NB4 (cell line): ENCODE measurements around the gene JAZF1.

ENCODE experiments used
- POLR2A ChIP-seq: IDR thresholded peaks from 2 replicates; pipeline ENCODE4 v1.6.1; 2011; ENCODE audit warnings: mild to moderate bottlenecking; ENCODE audit not compliant: insufficient read length; ENCODE audit errors: extremely low read depth
- TF ChIP-seq, protein P1 (sequence below): IDR thresholded peaks from one replicate; pipeline ENCODE4 v1.5.1; 2012; ENCODE audit warnings: low read depth, low read length
- TF ChIP-seq, protein P2 (sequence below): IDR thresholded peaks from 2 replicates; pipeline ENCODE4 v1.6.1; 2011; ENCODE audit warnings: low read depth, low read length

DNA sequence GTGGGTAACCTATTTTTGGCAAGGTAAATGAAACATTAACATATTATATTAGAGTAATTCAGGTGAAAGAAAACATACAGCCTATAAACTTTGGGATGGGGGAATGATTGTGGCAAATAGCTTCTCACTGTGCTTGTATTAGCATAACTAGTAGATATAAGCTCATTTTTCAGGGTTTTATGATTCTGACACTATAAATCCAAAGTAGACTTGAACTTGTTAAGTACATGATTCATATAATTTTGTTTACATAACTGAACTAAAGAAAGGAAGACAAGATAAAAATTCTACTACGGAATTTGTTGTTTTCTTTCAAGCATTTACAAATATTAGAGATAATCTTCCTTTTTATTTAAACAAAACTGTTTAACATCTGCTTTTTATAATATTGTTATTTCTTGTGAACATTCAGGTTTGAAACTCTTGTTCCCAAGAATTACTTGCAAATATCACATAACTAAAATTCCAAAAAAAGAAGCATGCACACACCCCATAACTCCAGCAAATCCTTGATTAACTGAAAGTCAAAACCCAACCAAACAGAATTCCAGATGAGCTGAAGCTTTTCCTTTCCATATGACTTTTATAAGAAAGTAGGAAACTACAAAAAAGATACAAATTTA, 142.3 kb downstream of the JAZF1 start:
- TF ChIP-seq, protein P1, sequence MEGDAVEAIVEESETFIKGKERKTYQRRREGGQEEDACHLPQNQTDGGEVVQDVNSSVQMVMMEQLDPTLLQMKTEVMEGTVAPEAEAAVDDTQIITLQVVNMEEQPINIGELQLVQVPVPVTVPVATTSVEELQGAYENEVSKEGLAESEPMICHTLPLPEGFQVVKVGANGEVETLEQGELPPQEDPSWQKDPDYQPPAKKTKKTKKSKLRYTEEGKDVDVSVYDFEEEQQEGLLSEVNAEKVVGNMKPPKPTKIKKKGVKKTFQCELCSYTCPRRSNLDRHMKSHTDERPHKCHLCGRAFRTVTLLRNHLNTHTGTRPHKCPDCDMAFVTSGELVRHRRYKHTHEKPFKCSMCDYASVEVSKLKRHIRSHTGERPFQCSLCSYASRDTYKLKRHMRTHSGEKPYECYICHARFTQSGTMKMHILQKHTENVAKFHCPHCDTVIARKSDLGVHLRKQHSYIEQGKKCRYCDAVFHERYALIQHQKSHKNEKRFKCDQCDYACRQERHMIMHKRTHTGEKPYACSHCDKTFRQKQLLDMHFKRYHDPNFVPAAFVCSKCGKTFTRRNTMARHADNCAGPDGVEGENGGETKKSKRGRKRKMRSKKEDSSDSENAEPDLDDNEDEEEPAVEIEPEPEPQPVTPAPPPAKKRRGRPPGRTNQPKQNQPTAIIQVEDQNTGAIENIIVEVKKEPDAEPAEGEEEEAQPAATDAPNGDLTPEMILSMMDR: no peak
- no peak for TF ChIP-seq POLR2A
- TF ChIP-seq, protein P2, sequence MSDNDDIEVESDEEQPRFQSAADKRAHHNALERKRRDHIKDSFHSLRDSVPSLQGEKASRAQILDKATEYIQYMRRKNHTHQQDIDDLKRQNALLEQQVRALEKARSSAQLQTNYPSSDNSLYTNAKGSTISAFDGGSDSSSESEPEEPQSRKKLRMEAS: no peak
